ENCODE data around the gene TF.

Gene TF

GRCh38 chr3:133745981-133746711, at the start of gene TF:
TF (plus strand) TSS chr3:133746393; CDS start chr3:133746441, 48 bp downstream.
- H3K4me3 ChIP-seq (ENCODE audit: low read length) = no peak within 1 kb of the TSS
- TF ChIP-seq ZNF274 (IDR thresholded peaks at IDR 0.05; ENCODE audit: low read depth, low read length) = no peak

GRCh38 chr3:133697960-133698359, 48.2 kb upstream of the TF start:
- TF ChIP-seq ZNF274 (IDR thresholded peaks at IDR 0.05; ENCODE audit: low read depth, low read length) = no peak
- no peak overlapping the region for H3K4me3 ChIP-seq (ENCODE audit: low read length)

- no peak for TF ChIP-seq ZNF274 (IDR thresholded peaks at IDR 0.05; ENCODE audit: low read depth, low read length)
- no peak overlapping the region for H3K4me3 ChIP-seq (ENCODE audit: low read length)
These were observed 46.7 kb upstream of the TF start for GRCh38 chr3:133699467-133699866.

- TF ChIP-seq ZNF274 (IDR thresholded peaks at IDR 0.05; ENCODE audit: low read depth, low read length) = no peak
- no peak overlapping the region for H3K4me3 ChIP-seq (ENCODE audit: low read length)
These were observed 46.3 kb upstream of the TF start for GRCh38 chr3:133699903-133700302.

GRCh38 chr3:133700351-133700750, 45.8 kb upstream of the TF start:
- H3K4me3 ChIP-seq (ENCODE audit: low read length) = no peak overlapping the region
- no peak for TF ChIP-seq ZNF274 (IDR thresholded peaks at IDR 0.05; ENCODE audit: low read depth, low read length)

- TF ChIP-seq ZNF274 (IDR thresholded peaks at IDR 0.05; ENCODE audit: low read depth, low read length) = no peak
These were observed 44.5 kb upstream of the TF start for GRCh38 chr3:133701435-133702358.

GRCh38 chr3:133703915-133704314, 42.3 kb upstream of the TF start:
- no peak for TF ChIP-seq ZNF274 (IDR thresholded peaks at IDR 0.05; ENCODE audit: low read depth, low read length)
- no peak overlapping the region for H3K4me3 ChIP-seq (ENCODE audit: low read length)

More at GRCh38 chr3:133701435-133702358, 44.5 kb upstream of the TF start:
- H3K4me3 ChIP-seq (ENCODE audit: low read length) = no peak overlapping the region

GRCh38 chr3:133706033-133706432, 40.2 kb upstream of the TF start:
- no peak for TF ChIP-seq ZNF274 (IDR thresholded peaks at IDR 0.05; ENCODE audit: low read depth, low read length)
- no peak overlapping the region for H3K4me3 ChIP-seq (ENCODE audit: low read length)

GRCh38 chr3:133709139-133709750, 36.9 kb upstream of the TF start:
- no peak for TF ChIP-seq ZNF274 (IDR thresholded peaks at IDR 0.05; ENCODE audit: low read depth, low read length)

GRCh38 chr3:133711013-133711412, 35.2 kb upstream of the TF start:
- no peak overlapping the region for H3K4me3 ChIP-seq (ENCODE audit: low read length)
- TF ChIP-seq ZNF274 (IDR thresholded peaks at IDR 0.05; ENCODE audit: low read depth, low read length) = no peak

More at GRCh38 chr3:133709139-133709750, 36.9 kb upstream of the TF start:
- no peak overlapping the region for H3K4me3 ChIP-seq (ENCODE audit: low read length)

GRCh38 chr3:133712017-133712416, 34.2 kb upstream of the TF start:
- no peak overlapping the region for H3K4me3 ChIP-seq (ENCODE audit: low read length)
- no peak for TF ChIP-seq ZNF274 (IDR thresholded peaks at IDR 0.05; ENCODE audit: low read depth, low read length)

GRCh38 chr3:133713347-133713746, 32.8 kb upstream of the TF start:
- no peak overlapping the region for H3K4me3 ChIP-seq (ENCODE audit: low read length)
- no peak for TF ChIP-seq ZNF274 (IDR thresholded peaks at IDR 0.05; ENCODE audit: low read depth, low read length)

- no peak overlapping the region for H3K4me3 ChIP-seq (ENCODE audit: low read length)
- no peak for TF ChIP-seq ZNF274 (IDR thresholded peaks at IDR 0.05; ENCODE audit: low read depth, low read length)
These were observed 28.8 kb upstream of the TF start for GRCh38 chr3:133717424-133717823.

GRCh38 chr3:133722935-133723334, 23.3 kb upstream of the TF start:
- H3K4me3 ChIP-seq (ENCODE audit: low read length) = no peak overlapping the region
- TF ChIP-seq ZNF274 (IDR thresholded peaks at IDR 0.05; ENCODE audit: low read depth, low read length) = no peak

Measured in GM08714 (cell line).